GM21526 (cell line): Measurements from ENCODE around the gene PKMYT1.

Experiments
- ATAC-seq: cut with Tn5 transposase; IDR thresholded peaks from one replicate; pipeline ENCODE4 v1.9.1; 2021; ENCODE audit warnings: moderate library complexity; ENCODE audit not compliant: unreplicated experiment, low FRiP score

The PKMYT1 gene

DNA sequence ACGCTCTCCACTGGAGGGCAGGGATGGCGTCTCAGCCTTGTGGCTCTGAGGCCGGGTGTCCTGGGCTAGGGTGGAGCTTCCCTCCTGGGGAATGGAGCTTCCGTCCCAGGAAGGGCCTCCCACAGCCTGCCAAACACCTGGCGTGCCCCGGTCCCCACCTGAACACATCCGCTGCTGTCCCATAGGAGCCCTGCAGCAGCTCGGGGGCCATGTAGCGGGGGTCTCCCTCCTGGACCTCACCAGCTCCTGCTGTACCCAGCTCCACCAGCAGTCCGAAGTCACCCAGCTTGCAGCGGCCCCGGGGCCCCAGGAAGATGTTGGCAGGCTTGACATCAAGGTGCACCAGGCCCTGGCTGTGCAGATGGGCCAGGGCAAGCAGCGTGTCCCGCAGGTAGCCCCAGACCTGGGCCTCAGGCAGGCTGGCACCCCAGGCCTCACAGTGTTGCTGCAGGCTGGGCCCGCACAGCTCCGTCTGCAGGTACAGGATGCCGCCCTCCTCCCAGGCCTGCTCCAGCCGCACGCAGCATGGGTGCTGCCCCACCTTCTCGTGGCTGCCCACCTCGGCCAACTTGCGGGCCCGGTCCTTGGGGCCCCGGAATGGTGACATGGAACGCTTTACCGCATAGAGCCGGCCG, 5.0 kb downstream of the PKMYT1 start:
- no peak for ATAC-seq

GRCh38 chr16:2974319-2975056, 5.8 kb downstream of the PKMYT1 start:
- no peak for ATAC-seq

DNA sequence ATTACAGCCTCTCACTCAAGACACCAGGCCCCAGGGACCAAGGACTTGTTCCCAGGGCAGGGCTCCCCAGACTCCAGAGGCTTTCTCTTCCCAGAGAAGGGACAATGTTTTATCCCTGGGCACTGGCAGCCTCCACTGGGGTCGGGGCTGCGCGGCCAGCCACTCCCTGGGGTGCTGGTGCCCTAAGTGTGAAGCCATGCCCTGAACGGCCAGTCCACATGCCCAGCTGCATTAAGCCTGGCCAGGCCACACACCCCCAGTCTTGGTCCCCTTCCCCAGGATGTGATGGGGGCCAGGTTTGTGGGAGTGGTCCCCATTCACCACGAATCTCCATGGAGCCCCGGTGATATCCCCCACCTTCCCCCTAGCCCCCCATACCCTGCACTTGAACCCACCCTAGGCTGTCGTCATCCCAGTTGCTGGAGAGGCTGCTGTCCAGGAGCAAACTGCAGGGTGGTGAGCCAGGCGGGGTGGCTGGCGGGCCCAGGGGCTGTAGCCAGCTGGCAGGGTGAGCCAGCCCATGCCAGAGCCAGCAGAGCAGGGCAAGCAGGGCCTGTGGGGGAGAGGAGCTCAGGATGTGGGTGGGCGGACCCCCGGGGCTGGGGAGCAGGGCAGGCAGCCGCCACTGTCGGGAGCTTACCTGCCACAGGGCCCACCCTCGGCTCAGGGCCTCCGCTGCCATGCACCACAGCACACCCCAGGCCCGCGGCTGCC, 6.5 kb downstream of the PKMYT1 start:
- ATAC-seq = no peak

GRCh38 chr16:2973093-2973492, 7.2 kb downstream of the PKMYT1 start:
- no peak for ATAC-seq

- ATAC-seq = no peak
These were observed 8.1 kb downstream of the PKMYT1 start for GRCh38 chr16:2971985-2972784.

GRCh38 chr16:2971134-2971984, 8.9 kb downstream of the PKMYT1 start:
- no peak for ATAC-seq

GRCh38 chr16:2970563-2970962, 9.7 kb downstream of the PKMYT1 start:
- no peak for ATAC-seq

GRCh38 chr16:2969545-2970521, 10.4 kb downstream of the PKMYT1 start:
- peak; percentile 38 for ATAC-seq

- ATAC-seq = peak; percentile 51
These were observed 11.3 kb downstream of the PKMYT1 start, which contains the start of gene PAQR4 for GRCh38 chr16:2968738-2969544. PAQR4 (plus strand) TSS chr16:2969348; CDS start chr16:2969675, 327 bp downstream.

DNA sequence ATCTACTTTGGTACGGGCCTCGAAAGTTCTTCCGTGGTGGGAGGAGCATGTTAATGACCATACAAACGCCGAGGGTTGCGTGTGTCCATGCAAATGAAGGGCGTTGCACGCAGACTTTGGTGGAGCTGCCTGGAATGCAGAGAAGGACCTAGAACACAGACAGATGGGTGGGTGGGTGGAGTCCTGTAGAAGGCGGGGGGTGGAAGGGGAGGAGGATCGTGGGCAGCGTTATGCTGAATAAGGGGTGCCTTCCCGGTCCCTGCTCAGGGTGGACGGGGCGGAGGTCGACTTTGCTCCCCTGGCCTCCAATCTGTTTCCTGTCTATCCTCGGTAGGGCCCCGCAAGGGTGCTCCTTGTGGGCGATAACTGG, 11.9 kb downstream of the PKMYT1 start:
- no peak for ATAC-seq

GRCh38 chr16:2967721-2968161, 12.5 kb downstream of the PKMYT1 start:
- no peak for ATAC-seq

- ATAC-seq = no peak
These were observed 13.0 kb downstream of the PKMYT1 start for GRCh38 chr16:2967211-2967631.

- ATAC-seq = no peak
These were observed 13.4 kb downstream of the PKMYT1 start for GRCh38 chr16:2966808-2967191.

GRCh38 chr16:2966043-2966807, 14.0 kb downstream of the PKMYT1 start:
- no peak for ATAC-seq

- no peak for ATAC-seq
These were observed 15.5 kb downstream of the PKMYT1 start for GRCh38 chr16:2964475-2965336.
